Activated CD4-positive, alpha-beta memory T cell treated with anti-CD3 and anti-CD28 coated beads, Interleukin-2, amount 10 ng/mL, durations not matched to agents 7 days and 5 days (primary cell): ENCODE data around the gene RAB5B. TPM values are rescaled to one million over a fixed set of nuclear protein-coding genes. Genes with fewer than 3 reads are reported as not detected.
"Not testable (repeated sequence)": the region's sequence is repeated elsewhere in the genome, so short reads cannot be mapped to it uniquely, and the experiment has no call there.

Experiments
- CTCF ChIA-PET: fragments of 350-600 bp; sonication (Branson Sonifier 250); formaldehyde crosslinking; loops from one replicate; lab custom pipeline; 2021; ENCODE audit warnings: antibody characterized with exemption, inconsistent platforms; lab: Charles Lee
- POLR2A ChIA-PET: fragments of 350-600 bp; sonication (Branson Sonifier 250); formaldehyde crosslinking; loops from one replicate; lab custom pipeline; 2021; ENCODE audit warnings: antibody characterized with exemption; lab: Charles Lee
- DNase-seq: peaks from one replicate; pipeline ENCODE4 v3.0.0-alpha.2; 2020
- H3K27ac Mint-ChIP-seq: one replicate; pipeline ENCODE4 v1.8.0; 2021; ENCODE audit warnings: mild to moderate bottlenecking, mixed read lengths
- H3K27me3 Mint-ChIP-seq: one replicate; pipeline ENCODE4 v1.8.0; 2021; ENCODE audit warnings: mixed read lengths
- H3K36me3 Mint-ChIP-seq: one replicate; pipeline ENCODE4 v1.8.0; 2021; ENCODE audit warnings: low read depth, mixed read lengths
- H3K4me1 Mint-ChIP-seq: one replicate; pipeline ENCODE4 v1.8.0; 2021; ENCODE audit warnings: mixed read lengths
- H3K4me3 Mint-ChIP-seq: one replicate; pipeline ENCODE4 v1.8.0; 2021; ENCODE audit warnings: mild to moderate bottlenecking, mixed read lengths
- H3K9me3 Mint-ChIP-seq: one replicate; pipeline ENCODE4 v1.8.0; 2021; ENCODE audit warnings: mixed read lengths
- total RNA-seq, 2 experiments: library from RNA; stranded (reverse); gene quantifications; one replicate each; pipeline ENCODE4 v1.2.3, GENCODE V29; 2021

Gene RAB5B
- total RNA-seq, 2 experiments from 2014 or later = 70.1 to 71.5 TPM

GRCh38 chr12:56029166-56029519 is 55.3 kb downstream of the RAB5B start:
- Mint-ChIP-seq H3K36me3 (peaks cover 66% of the 10 kb centered on the region), H3K4me1 (peaks cover 51% of the 10 kb centered on the region), H3K4me3 (no peak overlapping the region), H3K27me3 (no peaks in the 10 kb centered on the region), H3K9me3 (no peaks in the 10 kb centered on the region), H3K27ac (peak overlapping the region; percentile 59)
- ChIA-PET CTCF (interaction anchor here (0.6 to 5.8 kb wide), 17 partner anchors 8 to 288 kb away, joined by 3 to 98 read pairs (median 6); partner anchors contain the start of genes IKZF4, PA2G4, RAB5B and SUOX), POLR2A (interaction anchor here (1.0 to 2.0 kb wide), 4 partner anchors 8 to 55 kb away, joined by 3 to 17 read pairs (median 4); partner anchors contain the start of genes IKZF4, RAB5B and SUOX)
- DNase-seq = no peak

- ChIA-PET CTCF (interaction anchor here (0.6 to 5.8 kb wide), 19 partner anchors 9 to 374 kb away, joined by 3 to 98 read pairs (median 5); partner anchors contain the start of genes IKZF4, PA2G4, RAB5B and SUOX), POLR2A (interaction anchor here (1.0 to 2.0 kb wide), 5 partner anchors 9 to 103 kb away, joined by 3 to 17 read pairs (median 3); partner anchors contain the start of genes IKZF4, RAB5B and SUOX)
- Mint-ChIP-seq H3K4me1 (peaks cover 53% of the 10 kb centered on the region), H3K36me3 (peaks cover 70% of the 10 kb centered on the region), H3K27me3 (no peaks in the 10 kb centered on the region), H3K27ac (peak overlapping the region; percentile 21), H3K4me3 (no peak overlapping the region), H3K9me3 (no peaks in the 10 kb centered on the region)
- peak; percentile 52 for DNase-seq
Measured at GRCh38 chr12:56029666-56030293, 55.9 kb downstream of the RAB5B start.

GRCh38 chr12:56031987-56032386 is 58.1 kb downstream of the RAB5B start:
- ChIA-PET CTCF (interaction anchor here (1.8 kb wide), 1 partner anchor 34 kb away, joined by 4 read pairs; the partner anchor contains the start of gene SUOX), POLR2A (interaction anchor here (0.5 to 1.0 kb wide), 3 partner anchors 10 to 78 kb away, joined by 3 to 4 read pairs (median 3); no protein-coding TSS in a partner anchor)
- no peak for DNase-seq
- H3K9me3 Mint-ChIP-seq = no peaks in the 10 kb centered on the region
- H3K36me3 Mint-ChIP-seq = peaks cover 73% of the 10 kb centered on the region
- peaks cover 51% of the 10 kb centered on the region for H3K4me1 Mint-ChIP-seq
- H3K27ac Mint-ChIP-seq = peak overlapping the region; percentile 9
- no peaks in the 10 kb centered on the region for H3K27me3 Mint-ChIP-seq
- no peak overlapping the region for H3K4me3 Mint-ChIP-seq

GRCh38 chr12:56034586-56035332 is 60.9 kb downstream of the RAB5B start:
- Mint-ChIP-seq H3K4me3 (no peak overlapping the region), H3K27ac (no peak overlapping the region), H3K4me1 (peaks cover 48% of the 10 kb centered on the region), H3K36me3 (peaks cover 61% of the 10 kb centered on the region), H3K27me3 (no peaks in the 10 kb centered on the region), H3K9me3 (no peaks in the 10 kb centered on the region)
- ChIA-PET CTCF (interaction anchor here (2.3 kb wide), 1 partner anchor 39 kb away, joined by 8 read pairs; no protein-coding TSS in a partner anchor), POLR2A (no interaction called here)
- no peak for DNase-seq

- ChIA-PET POLR2A (interaction anchor here (0.6 to 2.2 kb wide), 4 partner anchors 16 to 79 kb away, joined by 3 to 10 read pairs (median 3); partner anchors contain the start of gene IKZF4), CTCF (interaction anchor here (1.4 to 5.1 kb wide), 3 partner anchors 9 to 299 kb away, joined by 5 to 61 read pairs (median 35); partner anchors contain the start of gene SUOX)
- no peaks in the 10 kb centered on the region for H3K27me3 Mint-ChIP-seq
- peaks cover 50% of the 10 kb centered on the region for H3K36me3 Mint-ChIP-seq
- H3K4me3 Mint-ChIP-seq = no peak overlapping the region
- no peaks in the 10 kb centered on the region for H3K9me3 Mint-ChIP-seq
- H3K27ac Mint-ChIP-seq = peak overlapping the region; percentile 47
- peaks cover 54% of the 10 kb centered on the region for H3K4me1 Mint-ChIP-seq
- DNase-seq = no peak
Measured at GRCh38 chr12:56037161-56037560, 63.3 kb downstream of the RAB5B start.

GRCh38 chr12:56038022-56038655 is 64.3 kb downstream of the RAB5B start:
- peaks cover 55% of the 10 kb centered on the region for H3K4me1 Mint-ChIP-seq
- no peaks in the 10 kb centered on the region for H3K9me3 Mint-ChIP-seq
- H3K4me3 Mint-ChIP-seq = no peak overlapping the region
- ChIA-PET CTCF (interaction anchor here (1.4 to 5.1 kb wide), 3 partner anchors 10 to 300 kb away, joined by 5 to 61 read pairs (median 35); partner anchors contain the start of gene SUOX), POLR2A (interaction anchor here (0.6 to 2.2 kb wide), 5 partner anchors 17 to 80 kb away, joined by 3 to 10 read pairs (median 3); partner anchors contain the start of genes IKZF4 and ZC3H10)
- DNase-seq = no peak
- no peaks in the 10 kb centered on the region for H3K27me3 Mint-ChIP-seq
- peak overlapping the region; percentile 52 for H3K27ac Mint-ChIP-seq
- H3K36me3 Mint-ChIP-seq = peaks cover 50% of the 10 kb centered on the region

GRCh38 chr12:56040151-56040550 is 66.3 kb downstream of the RAB5B start:
- CTCF ChIA-PET = interaction anchor here (0.6 to 5.1 kb wide), 18 partner anchors 12 to 321 kb away, joined by 3 to 61 read pairs (median 4); partner anchors contain the start of genes DGKA, PA2G4, RAB5B and RNF41
- Mint-ChIP-seq H3K9me3 (no peaks in the 10 kb centered on the region), H3K27ac (peak overlapping the region; percentile 50), H3K36me3 (peaks cover 58% of the 10 kb centered on the region), H3K4me1 (peaks cover 60% of the 10 kb centered on the region), H3K27me3 (no peaks in the 10 kb centered on the region), H3K4me3 (peak overlapping the region; percentile 100)
- no peak for DNase-seq
- POLR2A ChIA-PET = interaction anchor here (0.7 to 3.0 kb wide), 12 partner anchors 20 to 301 kb away, joined by 3 to 11 read pairs (median 3); partner anchors contain the start of genes MYL6, PA2G4, PYM1 and RAB5B

- DNase-seq = no peak
- Mint-ChIP-seq H3K36me3 (peaks cover 53% of the 10 kb centered on the region), H3K27me3 (no peaks in the 10 kb centered on the region), H3K4me3 (peak overlapping the region; percentile 100), H3K4me1 (peaks cover 57% of the 10 kb centered on the region), H3K9me3 (no peaks in the 10 kb centered on the region), H3K27ac (peak overlapping the region; percentile 99)
- POLR2A ChIA-PET = interaction anchor here (0.7 to 3.0 kb wide), 13 partner anchors 12 to 302 kb away, joined by 3 to 11 read pairs (median 4); partner anchors contain the start of genes MYL6, PA2G4, PYM1 and RAB5B
- CTCF ChIA-PET = interaction anchor here (0.6 to 5.1 kb wide), 15 partner anchors 13 to 322 kb away, joined by 3 to 61 read pairs (median 5); partner anchors contain the start of genes IKZF4, PA2G4, RAB5B and RNF41
Measured at GRCh38 chr12:56040963-56041551, 67.2 kb downstream of the RAB5B start.

- POLR2A ChIA-PET = interaction anchor here (0.7 to 3.0 kb wide), 7 partner anchors 35 to 303 kb away, joined by 4 to 11 read pairs (median 5); partner anchors contain the start of genes PA2G4 and RAB5B
- peak; percentile 94 for DNase-seq
- Mint-ChIP-seq H3K36me3 (peaks cover 47% of the 10 kb centered on the region), H3K4me1 (peaks cover 60% of the 10 kb centered on the region), H3K9me3 (no peaks in the 10 kb centered on the region), H3K27ac (peak within 1 kb of the TSS; percentile 99), H3K27me3 (no peaks in the 10 kb centered on the region), H3K4me3 (peak within 1 kb of the TSS; percentile 100)
- CTCF ChIA-PET = interaction anchor here (0.8 to 5.1 kb wide), 6 partner anchors 14 to 303 kb away, joined by 3 to 61 read pairs (median 13); partner anchors contain the start of gene SUOX
Measured at GRCh38 chr12:56041552-56042429, 67.9 kb downstream of the RAB5B start, which contains the start of gene RPS26. RPS26 (plus strand) TSS chr12:56041918; CDS start chr12:56042167, 249 bp downstream.

GRCh38 chr12:56042430-56042813 is 68.5 kb downstream of the RAB5B start:
- DNase-seq, H3K27me3 Mint-ChIP-seq, CTCF ChIA-PET, POLR2A ChIA-PET, H3K9me3 Mint-ChIP-seq: not testable (repeated sequence)
- H3K4me3 Mint-ChIP-seq = peak overlapping the region; percentile 100
- H3K4me1 Mint-ChIP-seq = peaks cover 57% of the 10 kb centered on the region
- peak overlapping the region; percentile 99 for H3K27ac Mint-ChIP-seq
- peaks cover 41% of the 10 kb centered on the region for H3K36me3 Mint-ChIP-seq
